Smooth muscle cell (in vitro differentiated cells): ENCODE data around the gene PFKL. TPM values are rescaled to one million over a fixed set of nuclear protein-coding genes. Genes with fewer than 3 reads are reported as not detected.

Experiments used
- DNase-seq: peaks from one replicate; lab custom pipeline; 2025; ENCODE audit not compliant: unreplicated experiment; lab: John Stamatoyannopoulos, UW
- H2AFZ ChIP-seq: fragments of 200-600 bp; sonication (generic); 2 replicates; pipeline ENCODE4 v1.6.0; 2016; ENCODE audit warnings: antibody characterized with exemption, low read depth, mild to moderate bottlenecking
- H3F3A ChIP-seq: fragments of 200-600 bp; sonication (generic); 2 replicates; pipeline ENCODE4 v1.6.0; 2017; ENCODE audit warnings: antibody characterized with exemption, low read depth
- H3K27ac ChIP-seq: fragments of 200-600 bp; sonication (generic); 2 replicates; pipeline ENCODE4 v1.5.1; 2016; ENCODE audit warnings: low read depth, mild to moderate bottlenecking
- H3K27me3 ChIP-seq: fragments of 200-600 bp; sonication (generic); 2 replicates; pipeline ENCODE4 v1.6.1; 2016; ENCODE audit warnings: low read depth, mild to moderate bottlenecking
- H3K36me3 ChIP-seq: fragments of 200-600 bp; sonication (generic); 2 replicates; pipeline ENCODE4 v1.5.1; 2016; ENCODE audit warnings: low read depth
- H3K4me1 ChIP-seq: fragments of 200-600 bp; sonication (generic); 2 replicates; pipeline ENCODE4 v1.5.1; 2016; ENCODE audit warnings: low read depth
- H3K4me2 ChIP-seq: fragments of 200-600 bp; sonication (generic); 2 replicates; pipeline ENCODE4 v1.6.0; 2016; ENCODE audit warnings: mild to moderate bottlenecking
- H3K4me3 ChIP-seq: fragments of 200-600 bp; sonication (generic); 2 replicates; pipeline ENCODE4 v1.5.1; 2016; ENCODE audit warnings: mild to moderate bottlenecking
- H3K79me2 ChIP-seq: fragments of 200-600 bp; sonication (generic); 2 replicates; pipeline ENCODE4 v1.6.0; 2016; ENCODE audit warnings: low read depth, mild to moderate bottlenecking
- H3K9ac ChIP-seq: fragments of 200-600 bp; sonication (generic); 2 replicates; pipeline ENCODE4 v1.6.0; 2016; ENCODE audit warnings: low read depth
- H3K9me3 ChIP-seq: fragments of 200-600 bp; sonication (generic); replicated peaks from 2 replicates; pipeline ENCODE4 v1.5.1; 2016; ENCODE audit warnings: low read depth
- H4K20me1 ChIP-seq: fragments of 200-600 bp; sonication (generic); 2 replicates; pipeline ENCODE4 v1.6.0; 2016; ENCODE audit warnings: low read depth
- WGBS: methylation state at CpG from one replicate; pipeline ENCODE4 v1.1.7; 2016; ENCODE audit warnings: low lambda C conversion rate; 5-methylcytosine and 5-hydroxymethylcytosine counted together
- polyA plus RNA-seq: library from polyadenylated mRNA; unstranded; fragments of >200 nt; fragmentation: Nextera tagmentation; extraction: Ambion mirVana; gene quantifications from 2 replicates; pipeline ENCODE4 v1.2.1, GENCODE V29; 2016
- total RNA-seq: library from RNA; depleted of rRNA; stranded (reverse); fragments of >200 nt; gene quantifications from 2 replicates; pipeline ENCODE4 v1.2.3, GENCODE V29; 2014
- TF ChIP-seq, protein P1 (sequence below): fragments of 200-600 bp; sonication (generic); IDR thresholded peaks from 2 replicates; pipeline ENCODE4 v1.5.1; 2017; ENCODE audit warnings: borderline replicate concordance, mild to moderate bottlenecking, antibody characterized with exemption; ENCODE audit not compliant: insufficient read depth, poor library complexity, severe bottlenecking

Gene PFKL
- total and polyA plus RNA-seq, 2 experiments from 2014 or later, result 51.4 to 162 TPM

DNA sequence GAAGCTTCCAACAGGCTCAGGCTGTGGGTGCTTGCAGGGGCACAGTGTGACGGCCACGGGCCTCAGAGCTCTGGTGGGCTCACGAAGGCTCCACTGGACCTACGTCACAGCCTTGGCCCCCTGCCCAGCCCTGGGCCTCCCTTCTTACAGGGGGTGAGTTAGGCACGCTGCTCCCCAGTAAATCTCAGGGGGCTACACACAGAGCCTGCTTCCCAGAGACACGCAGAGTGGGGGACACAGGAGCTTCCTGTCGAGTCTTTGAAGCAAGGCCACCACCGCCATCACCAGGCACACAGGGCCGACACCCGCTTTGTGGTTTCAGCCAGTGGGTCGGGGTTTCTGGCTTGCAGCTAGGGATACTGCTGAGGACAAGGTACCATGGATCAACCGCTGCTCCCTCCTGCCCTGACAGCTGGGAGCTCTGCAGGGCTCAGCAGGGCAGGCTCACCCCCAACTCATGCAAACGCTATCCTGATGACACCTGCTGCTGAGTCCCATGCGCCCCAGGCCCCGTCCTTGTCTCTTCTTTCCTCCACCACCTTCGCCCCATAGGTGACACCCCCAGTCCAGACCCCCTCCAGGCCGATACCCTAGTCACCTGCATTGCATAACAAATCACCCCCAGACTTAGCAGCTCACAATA, 44.8 kb downstream of the PFKL start:
- Histone ChIP-seq H3K9me3 (no peaks in the 10 kb centered on the region), H3K27me3 (no peaks in the 10 kb centered on the region), H2AFZ (no peak overlapping the region), H3K36me3 (no peaks in the 10 kb centered on the region), H4K20me1 (no peaks in the 10 kb centered on the region), H3K27ac (no peak overlapping the region), H3K9ac (no peak overlapping the region), H3K4me2 (no peak overlapping the region), H3K4me1 (no peaks in the 10 kb centered on the region), H3K79me2 (no peaks in the 10 kb centered on the region), H3F3A (peaks cover 4% of the 10 kb centered on the region), H3K4me3 (no peak overlapping the region)
- TF ChIP-seq, protein P1, sequence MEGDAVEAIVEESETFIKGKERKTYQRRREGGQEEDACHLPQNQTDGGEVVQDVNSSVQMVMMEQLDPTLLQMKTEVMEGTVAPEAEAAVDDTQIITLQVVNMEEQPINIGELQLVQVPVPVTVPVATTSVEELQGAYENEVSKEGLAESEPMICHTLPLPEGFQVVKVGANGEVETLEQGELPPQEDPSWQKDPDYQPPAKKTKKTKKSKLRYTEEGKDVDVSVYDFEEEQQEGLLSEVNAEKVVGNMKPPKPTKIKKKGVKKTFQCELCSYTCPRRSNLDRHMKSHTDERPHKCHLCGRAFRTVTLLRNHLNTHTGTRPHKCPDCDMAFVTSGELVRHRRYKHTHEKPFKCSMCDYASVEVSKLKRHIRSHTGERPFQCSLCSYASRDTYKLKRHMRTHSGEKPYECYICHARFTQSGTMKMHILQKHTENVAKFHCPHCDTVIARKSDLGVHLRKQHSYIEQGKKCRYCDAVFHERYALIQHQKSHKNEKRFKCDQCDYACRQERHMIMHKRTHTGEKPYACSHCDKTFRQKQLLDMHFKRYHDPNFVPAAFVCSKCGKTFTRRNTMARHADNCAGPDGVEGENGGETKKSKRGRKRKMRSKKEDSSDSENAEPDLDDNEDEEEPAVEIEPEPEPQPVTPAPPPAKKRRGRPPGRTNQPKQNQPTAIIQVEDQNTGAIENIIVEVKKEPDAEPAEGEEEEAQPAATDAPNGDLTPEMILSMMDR, result no peak
- DNase-seq, result no peak
- 92% methylated on average over 17 of the region's 17 CpGs for whole genome bisulfite sequencing

- Histone ChIP-seq H4K20me1 (no peaks in the 10 kb centered on the region), H3K79me2 (no peaks in the 10 kb centered on the region), H3K9ac (no peak overlapping the region), H3K4me3 (no peak overlapping the region), H3K4me1 (no peaks in the 10 kb centered on the region), H3K4me2 (no peak overlapping the region), H3K27ac (no peak overlapping the region), H2AFZ (no peak overlapping the region), H3K36me3 (no peaks in the 10 kb centered on the region), H3K27me3 (no peaks in the 10 kb centered on the region), H3K9me3 (no peaks in the 10 kb centered on the region), H3F3A (no peaks in the 10 kb centered on the region)
- 80% methylated on average over 11 of the region's 11 CpGs for WGBS
- no peak for DNase-seq
- TF ChIP-seq, protein P1, result no peak
Observed at GRCh38 chr21:44345495-44345894, 45.6 kb downstream of the PFKL start.

- Histone ChIP-seq H3K27ac (no peak overlapping the region), H3K4me3 (no peak overlapping the region), H3K79me2 (no peaks in the 10 kb centered on the region), H3K9ac (no peak overlapping the region), H4K20me1 (no peaks in the 10 kb centered on the region), H3K27me3 (no peaks in the 10 kb centered on the region), H3F3A (no peaks in the 10 kb centered on the region), H2AFZ (no peak overlapping the region), H3K36me3 (no peaks in the 10 kb centered on the region), H3K9me3 (no peaks in the 10 kb centered on the region), H3K4me2 (no peak overlapping the region), H3K4me1 (no peaks in the 10 kb centered on the region)
- TF ChIP-seq, protein P1, result no peak
- DNase-seq, result no peak
- WGBS, result 87% methylated on average over 22 of the region's 22 CpGs
Observed at GRCh38 chr21:44347911-44348451, 48.1 kb downstream of the PFKL start.

- H2AFZ ChIP-seq, result no peak overlapping the region
- H3K9me3 ChIP-seq, result no peaks in the 10 kb centered on the region
- 97% methylated on average over 18 of the region's 19 CpGs for WGBS
- H3K27ac ChIP-seq, result no peak overlapping the region
- no peaks in the 10 kb centered on the region for H3K4me1 ChIP-seq
- H3K4me3 ChIP-seq, result no peak overlapping the region
- H3K36me3 ChIP-seq, result no peaks in the 10 kb centered on the region
- no peak overlapping the region for H3K4me2 ChIP-seq
- TF ChIP-seq, protein P1, result no peak
- no peaks in the 10 kb centered on the region for H3F3A ChIP-seq
- no peak for DNase-seq
- H3K27me3 ChIP-seq, result no peaks in the 10 kb centered on the region
- H3K79me2 ChIP-seq, result no peaks in the 10 kb centered on the region
- H4K20me1 ChIP-seq, result no peaks in the 10 kb centered on the region
- H3K9ac ChIP-seq, result no peak overlapping the region
Observed at GRCh38 chr21:44348861-44349260, 49.0 kb downstream of the PFKL start.
